Skeletal muscle tissue (tissue), 4 donors: ENCODE measurements around the gene CEACAM18. TPM values are rescaled to one million over a fixed set of nuclear protein-coding genes. Genes with fewer than 3 reads are reported as not detected.

Source experiments
- H3K27ac ChIP-seq: one replicate; pipeline ENCODE4 v1.7.0; 2013; ENCODE audit warnings: mild to moderate bottlenecking, low read depth, low read length, inconsistent platforms
- H3K27me3 ChIP-seq, 3 donors: one replicate each; pipeline ENCODE4 v1.7.0; 2013; ENCODE audit warnings: low read length in 3 of 3; ENCODE audit not compliant: control insufficient read depth in 3 of 3, insufficient read depth in 3 of 3
- H3K36me3 ChIP-seq, 3 donors: one replicate each; pipeline ENCODE4 v1.7.0; 2013; ENCODE audit warnings: low read length in 3 of 3; ENCODE audit not compliant: control insufficient read depth in 3 of 3, insufficient read depth in 3 of 3
- H3K4me1 ChIP-seq, 3 donors: one replicate each; pipeline ENCODE4 v1.7.0; 2013; ENCODE audit warnings: low read length in 3 of 3, mild to moderate bottlenecking in 3 of 3; ENCODE audit not compliant: control insufficient read depth in 3 of 3, insufficient read depth in 3 of 3
- H3K4me3 ChIP-seq, 3 donors: one replicate each; pipeline ENCODE4 v1.7.0; 2013; ENCODE audit warnings: low read length in 3 of 3
- H3K9ac ChIP-seq, 3 donors: one replicate each; pipeline ENCODE4 v1.7.0; 2013; ENCODE audit warnings: low read length in 3 of 3, mild to moderate bottlenecking in 3 of 3, moderate library complexity in 2 of 3, low read depth in 1 of 3
- H3K9me3 ChIP-seq, 3 donors: one replicate each; pipeline ENCODE4 v1.7.0; 2013; ENCODE audit warnings: low read length in 3 of 3; ENCODE audit not compliant: control insufficient read depth in 3 of 3
- total RNA-seq: library from RNA; depleted of rRNA; stranded (reverse); fragments of >200 nt; gene quantifications from one replicate; pipeline ENCODE4 v1.2.3, GENCODE V29; 2014
- donor health status: Osteomylitis.

The CEACAM18 gene
- total RNA-seq, 1 donor from 2014 or later = not detected

DNA sequence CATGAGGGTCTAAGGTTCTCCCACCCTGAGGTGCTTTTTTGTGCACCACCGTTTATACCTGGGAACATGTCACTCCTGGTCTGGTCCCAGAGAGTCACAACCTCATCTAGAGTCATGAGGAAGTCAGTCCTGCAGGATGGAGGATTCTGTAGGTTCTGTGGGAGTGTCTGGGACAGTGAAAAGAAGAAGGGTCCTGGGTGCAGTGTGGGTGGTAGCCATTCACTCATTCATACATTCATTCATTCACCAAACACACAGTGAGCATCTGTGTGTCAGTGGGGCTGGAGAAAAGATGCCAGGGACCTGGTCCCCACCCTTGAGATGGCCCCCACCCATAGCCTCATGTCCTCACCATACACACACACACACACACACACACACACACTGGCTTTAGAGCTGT lies 8.7 kb upstream of the CEACAM18 start:
- H3K4me3 ChIP-seq = no peak overlapping the region
- peaks cover 6 to 12% (median 11%) of the 10 kb centered on the region in 3 donors for H3K27me3 ChIP-seq
- H3K4me1 ChIP-seq = no peaks in the 10 kb centered on the region
- H3K36me3 ChIP-seq = no peaks in the 10 kb centered on the region
- H3K9me3 ChIP-seq = no peaks in the 10 kb centered on the region
- no peak overlapping the region for H3K27ac ChIP-seq
- H3K9ac ChIP-seq = no peak overlapping the region

GRCh38 chr19:51470966-51471365 lies 7.4 kb upstream of the CEACAM18 start:
- Histone ChIP-seq H3K4me3 (no peak overlapping the region), H3K9me3 (no peaks in the 10 kb centered on the region), H3K4me1 (no peaks in the 10 kb centered on the region), H3K27me3 (peaks cover 6 to 12% (median 11%) of the 10 kb centered on the region in 3 donors), H3K36me3 (no peaks in the 10 kb centered on the region), H3K9ac (no peak overlapping the region), H3K27ac (no peak overlapping the region)

DNA sequence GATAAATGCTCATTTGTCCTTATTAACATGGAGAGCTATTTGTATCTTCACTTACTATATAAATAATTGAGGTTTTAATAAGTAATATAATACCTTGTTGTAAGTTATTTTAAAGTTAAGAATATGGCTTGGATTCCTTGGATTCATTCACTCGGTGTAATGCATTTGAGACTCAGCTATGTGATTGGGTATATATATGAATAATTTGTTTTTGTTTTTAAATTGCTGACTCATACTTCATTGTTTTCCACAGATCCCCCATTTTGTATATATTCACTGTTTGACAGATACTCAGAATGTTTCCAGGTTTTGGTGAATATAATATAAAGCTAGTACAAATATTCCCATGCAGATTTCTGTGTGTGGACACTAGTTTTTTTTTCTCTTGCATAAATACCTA lies 6.8 kb upstream of the CEACAM18 start:
- no peaks in the 10 kb centered on the region for H3K36me3 ChIP-seq
- no peak overlapping the region for H3K9ac ChIP-seq
- no peak overlapping the region for H3K4me3 ChIP-seq
- H3K27ac ChIP-seq = no peak overlapping the region
- H3K27me3 ChIP-seq = peaks cover 6 to 12% (median 11%) of the 10 kb centered on the region in 3 donors
- no peaks in the 10 kb centered on the region for H3K4me1 ChIP-seq
- peaks cover 0 to 3% (median 0%) of the 10 kb centered on the region in 3 donors for H3K9me3 ChIP-seq

GRCh38 chr19:51472607-51473006 lies 5.7 kb upstream of the CEACAM18 start:
- H3K27ac ChIP-seq = no peak overlapping the region
- no peaks in the 10 kb centered on the region for H3K36me3 ChIP-seq
- peaks cover 0 to 3% (median 0%) of the 10 kb centered on the region in 3 donors for H3K9me3 ChIP-seq
- peaks cover 6 to 12% (median 11%) of the 10 kb centered on the region in 3 donors for H3K27me3 ChIP-seq
- H3K4me1 ChIP-seq = no peaks in the 10 kb centered on the region
- H3K4me3 ChIP-seq = no peak overlapping the region
- no peak overlapping the region for H3K9ac ChIP-seq

GRCh38 chr19:51473009-51473707 lies 5.2 kb upstream of the CEACAM18 start:
- Histone ChIP-seq H3K36me3 (no peaks in the 10 kb centered on the region), H3K9me3 (peaks cover 0 to 3% (median 0%) of the 10 kb centered on the region in 3 donors), H3K9ac (no peak overlapping the region), H3K27me3 (peaks cover 6 to 12% (median 10%) of the 10 kb centered on the region in 3 donors), H3K27ac (no peak overlapping the region), H3K4me1 (no peaks in the 10 kb centered on the region), H3K4me3 (no peak overlapping the region)

DNA sequence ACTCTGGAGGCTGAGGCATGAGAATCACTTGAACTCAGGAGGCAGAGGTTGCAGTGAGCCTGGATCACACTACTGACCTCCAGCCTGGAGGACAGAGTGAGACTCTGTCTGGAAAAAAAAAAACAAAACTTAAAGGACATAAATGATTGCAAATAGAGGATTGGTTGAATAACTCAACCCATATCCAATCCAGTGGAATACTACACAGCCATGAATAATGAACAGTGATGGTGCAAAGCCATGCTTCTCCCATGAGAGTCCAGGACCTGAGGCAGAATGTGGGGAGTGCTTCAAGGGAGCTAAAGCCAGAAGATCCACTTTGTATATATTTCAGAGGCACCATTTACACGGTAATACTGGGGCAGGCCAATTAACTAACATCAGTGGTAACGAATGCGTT lies 2.2 kb upstream of the CEACAM18 start:
- peaks cover 0 to 3% (median 0%) of the 10 kb centered on the region in 3 donors for H3K9me3 ChIP-seq
- H3K36me3 ChIP-seq = no peaks in the 10 kb centered on the region
- no peaks in the 10 kb centered on the region for H3K4me1 ChIP-seq
- H3K9ac ChIP-seq = no peak overlapping the region
- H3K27me3 ChIP-seq = peaks cover 6 to 16% (median 15%) of the 10 kb centered on the region in 3 donors
- no peak overlapping the region for H3K27ac ChIP-seq
- H3K4me3 ChIP-seq = no peak overlapping the region

DNA sequence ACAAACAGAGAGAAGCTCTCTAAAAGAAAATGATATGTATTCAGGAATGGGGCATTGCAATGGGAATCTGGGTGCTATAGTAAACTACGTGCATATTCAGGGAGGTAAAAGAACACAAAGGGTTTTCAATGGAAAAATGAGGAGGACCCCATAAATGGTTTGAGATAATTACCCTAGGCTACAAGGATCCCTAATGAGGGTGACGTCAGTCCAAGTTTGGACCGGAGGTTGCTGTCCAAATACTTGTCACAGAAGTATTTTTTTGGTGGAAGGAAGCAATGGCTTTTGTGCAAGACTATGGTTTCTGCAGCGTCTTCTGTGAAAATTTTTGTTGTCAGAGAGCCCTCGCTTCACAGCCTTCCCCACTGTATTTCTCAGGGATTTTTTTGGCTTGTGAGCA lies 995 bp upstream of the CEACAM18 start:
- Histone ChIP-seq H3K4me1 (no peaks in the 10 kb centered on the region), H3K27ac (no peak overlapping the region), H3K9me3 (peaks cover 0 to 3% (median 0%) of the 10 kb centered on the region in 3 donors), H3K9ac (no peak overlapping the region), H3K4me3 (no peak overlapping the region), H3K36me3 (no peaks in the 10 kb centered on the region), H3K27me3 (peaks cover 9 to 19% (median 16%) of the 10 kb centered on the region in 3 donors)

- H3K27me3 ChIP-seq = peaks cover 5 to 11% (median 7%) of the 10 kb centered on the region in 3 donors
- no peak overlapping the region for H3K27ac ChIP-seq
- H3K9me3 ChIP-seq = peaks cover 0 to 3% (median 0%) of the 10 kb centered on the region in 3 donors
- H3K36me3 ChIP-seq = no peaks in the 10 kb centered on the region
- H3K4me3 ChIP-seq = no peak overlapping the region
- H3K9ac ChIP-seq = no peak overlapping the region
- H3K4me1 ChIP-seq = no peaks in the 10 kb centered on the region
These were observed 1.4 kb downstream of the CEACAM18 start for GRCh38 chr19:51479531-51480331.

GRCh38 chr19:51480590-51480989 lies 2.3 kb downstream of the CEACAM18 start:
- Histone ChIP-seq H3K4me1 (no peaks in the 10 kb centered on the region), H3K27ac (no peak overlapping the region), H3K27me3 (peaks cover 7 to 11% (median 7%) of the 10 kb centered on the region in 3 donors), H3K9ac (no peak overlapping the region), H3K4me3 (no peak overlapping the region), H3K36me3 (no peaks in the 10 kb centered on the region), H3K9me3 (peaks cover 0 to 3% (median 0%) of the 10 kb centered on the region in 3 donors)
